H1 (cell line): ENCODE measurements around the gene PHACTR2. TPM values are rescaled to one million over a fixed set of nuclear protein-coding genes. Genes with fewer than 3 reads are reported as not detected.

Experiments used
- ASH2L ChIP-seq: fragments of 200-600, 300-600 bp; sonication (generic); IDR thresholded peaks from one replicate; pipeline ENCODE4 v1.7.1; 2017; ENCODE audit warnings: low read length
- BACH1 ChIP-seq: IDR thresholded peaks from 2 replicates; pipeline ENCODE4 v1.6.1; 2012; ENCODE audit warnings: low read length, improper control_type of control experiment
- BRCA1 ChIP-seq: IDR thresholded peaks from 2 replicates; pipeline ENCODE4 v1.6.1; 2012; ENCODE audit warnings: low read depth, low read length, improper control_type of control experiment
- CBX5 ChIP-seq: fragments of 300-800, 300-1000 bp; sonication (generic); IDR thresholded peaks from 2 replicates; pipeline ENCODE4 v1.7.1; 2016; ENCODE audit warnings: antibody characterized with exemption, low read length, low read depth
- CHD1 ChIP-seq: IDR thresholded peaks from 2 replicates; pipeline ENCODE4 v1.6.1; 2012; ENCODE audit warnings: low read depth, low read length, improper control_type of control experiment
- CHD7 ChIP-seq: fragments of 300-600 bp; sonication (generic); IDR thresholded peaks from 2 replicates; pipeline ENCODE4 v1.7.1; 2012; ENCODE audit warnings: low read length, moderate library complexity, mild to moderate bottlenecking, inconsistent platforms; ENCODE audit not compliant: insufficient replicate concordance
- CTBP2 ChIP-seq: IDR thresholded peaks from 2 replicates; pipeline ENCODE4 v1.7.0; 2011; ENCODE audit warnings: borderline replicate concordance, mild to moderate bottlenecking, moderate library complexity, mixed read lengths, low read length; ENCODE audit not compliant: insufficient read depth, insufficient read length
- RAD21 ChIP-seq, 2 experiments: IDR thresholded peaks in 1 of 2; conservative IDR thresholded peaks in 1 of 2; 2 replicates each; pipeline ENCODE4 v1.6.1; 2011; ENCODE audit warnings: low read depth in 2 of 2, low read length in 2 of 2, improper control_type of control experiment in 1 of 2, inconsistent platforms in 1 of 2, mild to moderate bottlenecking in 1 of 2, moderate library complexity in 1 of 2
- TCF12 ChIP-seq: IDR thresholded peaks from 2 replicates; pipeline ENCODE4 v1.6.1; 2011; ENCODE audit warnings: low read depth, mild to moderate bottlenecking, low read length
- polyA plus RNA-seq, 7 experiments: library from polyadenylated mRNA; depleted of rRNA in 3 of 7; stranded (reverse) in 5 of 7; unstranded in 2 of 7; fragments of >200 nt in 5 of 7; fragments of 200-250 nt in 2 of 7; gene quantifications; 1 replicate in 5 of 7; 2 replicates in 1 of 7; 4 replicates in 1 of 7; pipeline versions ENCODE4 v1.2.1 to v1.2.3, GENCODE V29; 2011 to 2013; ENCODE audit warnings: missing spikeins in 2 of 7, mixed read lengths in 2 of 7
- total RNA-seq: library from RNA; stranded (reverse); fragmentation: NEBNext Ultra II Directional; extraction: Animal tissue kit (Norgen Biotek cat#: 25700); gene quantifications from 2 replicates; pipeline ENCODE4 v1.2.1, GENCODE V29; 2021

Gene PHACTR2
- total and polyA plus RNA-seq, 2 of the 8 experiments (the other 6 are each of a cell fraction or from before 2014, with no cell fraction given) = 16.9 to 131 TPM

DNA sequence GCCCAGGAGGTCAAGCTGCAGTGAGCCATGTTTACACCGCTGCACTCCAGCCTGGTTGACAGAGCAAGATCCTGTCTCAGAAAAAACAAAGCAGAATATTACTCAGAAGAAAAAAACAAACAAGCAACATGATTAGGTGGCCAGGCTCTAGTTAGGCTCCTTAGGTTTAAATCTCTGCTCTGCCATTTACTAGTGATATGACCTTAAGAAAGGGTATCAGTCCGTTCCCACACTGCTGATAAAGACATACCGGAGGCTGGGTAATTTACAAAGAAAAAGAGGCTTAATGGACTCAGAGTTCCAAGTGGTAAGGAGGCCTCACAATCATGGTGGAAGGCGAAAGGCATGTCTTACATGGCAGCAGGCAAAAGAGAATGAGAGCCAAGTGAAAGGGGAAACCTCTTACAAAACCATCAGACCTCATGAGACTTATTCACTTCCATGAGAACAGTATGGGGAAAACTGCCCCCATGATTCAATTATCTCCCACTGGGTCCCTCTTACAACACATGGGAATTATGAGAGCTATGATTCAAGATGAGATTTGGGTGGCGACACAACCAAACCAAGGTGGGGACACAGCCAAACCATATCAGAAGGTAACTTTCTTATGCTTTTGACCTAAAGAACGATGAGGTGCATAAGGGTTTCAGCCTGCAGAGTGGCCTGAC is 163.0 kb downstream of the PHACTR2 start (continued):
- TF ChIP-seq CHD7 (no peak), TCF12 (no peak), RAD21 (IDR thresholded peaks at IDR 0.05 in 1 of 2, conservative IDR thresholded peaks at IDR 0.05 in 1 of 2; ENCODE audit: low read depth in 2 of 2, low read length in 2 of 2) (no peak), CBX5 (no peak), ASH2L (no peak), BRCA1 (no peak), BACH1 (no peak), CTBP2 (no peak), CHD1 (no peak)
